Naive B cell (primary cell): ENCODE data around the gene CCNE1. TPM values are rescaled to one million over a fixed set of nuclear protein-coding genes. Genes with fewer than 3 reads are reported as not detected.
"Not testable (repeated sequence)": the region's sequence is repeated elsewhere in the genome, so short reads cannot be mapped to it uniquely, and the experiment has no call there.

Experiments used
- ATAC-seq, 2 donors: fragments of 150-1000 bp; cut with Tn5 transposase; 2 replicates each; pipeline ENCODE4 v1.10.0; 2021; ENCODE audit warnings: low read depth in 2 of 2, mild to moderate bottlenecking in 2 of 2, moderate library complexity in 2 of 2
- DNase-seq: peaks from one replicate; pipeline ENCODE4 v3.0.0; 2022
- H3K27ac Mint-ChIP-seq, 6 donors: one replicate each; pipeline ENCODE4 v1.8.0; 2020 to 2022; ENCODE audit warnings: mild to moderate bottlenecking in 6 of 6, mixed read lengths in 6 of 6, moderate library complexity in 5 of 6, inconsistent platforms in 2 of 6
- H3K27me3 Mint-ChIP-seq, 3 donors: one replicate each; pipeline ENCODE4 v1.8.0; 2021 to 2022; ENCODE audit warnings: mixed read lengths in 3 of 3, mild to moderate bottlenecking in 1 of 3
- H3K36me3 Mint-ChIP-seq, 2 donors: one replicate each; pipeline ENCODE4 v1.8.0; 2020 to 2022; ENCODE audit warnings: mixed read lengths in 2 of 2, inconsistent platforms in 1 of 2, mild to moderate bottlenecking in 1 of 2
- H3K4me1 Mint-ChIP-seq, 3 donors: one replicate each; pipeline ENCODE4 v1.8.0; 2020 to 2022; ENCODE audit warnings: mixed read lengths in 3 of 3, inconsistent platforms in 1 of 3, mild to moderate bottlenecking in 1 of 3, moderate library complexity in 1 of 3
- H3K4me3 Mint-ChIP-seq, 8 donors: one replicate each; pipeline ENCODE4 v1.8.0; 2020 to 2022; ENCODE audit warnings: mild to moderate bottlenecking in 8 of 8, mixed read lengths in 8 of 8, moderate library complexity in 8 of 8, inconsistent platforms in 2 of 8
- H3K9me3 Mint-ChIP-seq, 7 donors: one replicate each; pipeline ENCODE4 v1.8.0; 2020 to 2022; ENCODE audit warnings: mixed read lengths in 7 of 7, mild to moderate bottlenecking in 5 of 7, inconsistent platforms in 2 of 7, moderate library complexity in 1 of 7
- polyA plus RNA-seq, 6 donors: library from polyadenylated mRNA; unstranded; fragments of 300-500 nt; fragmentation: Illumina TruSeq; gene quantifications; one replicate each; pipeline ENCODE4 v1.2.3, GENCODE V29; 2021; ENCODE audit warnings: low read depth in 6 of 6

Gene CCNE1
- polyA plus RNA-seq, 6 donors from 2014 or later, result not detected

DNA sequence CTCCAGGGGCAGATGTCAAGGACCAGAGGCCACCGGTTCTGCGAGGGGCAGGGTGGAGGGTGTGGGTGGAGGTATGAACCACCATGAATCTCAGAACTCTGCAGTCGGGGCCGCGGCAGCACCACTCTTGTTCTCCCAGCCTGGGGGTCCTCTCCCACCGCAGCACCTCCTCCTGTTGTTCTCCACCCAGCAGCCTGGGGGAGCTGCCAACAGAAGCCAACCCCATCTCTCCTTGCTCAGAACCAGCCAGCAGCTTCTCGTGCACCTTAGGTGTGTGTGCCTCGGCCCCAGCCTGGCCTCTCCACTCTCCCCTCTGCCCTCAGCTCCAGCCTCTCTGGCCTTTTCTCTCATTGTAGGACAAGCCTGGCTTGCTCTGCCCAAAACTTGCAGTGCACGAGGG lies 31.9 kb upstream of the CCNE1 start:
- H3K4me3 Mint-ChIP-seq, result no peak overlapping the region
- H3K27me3 Mint-ChIP-seq, result peaks cover 0 to 34% (median 18%) of the 10 kb centered on the region in 3 donors
- no peak for DNase-seq
- no peaks in the 10 kb centered on the region for H3K36me3 Mint-ChIP-seq
- ATAC-seq, result no peak
- H3K4me1 Mint-ChIP-seq, result peaks cover 0 to 2% (median 0%) of the 10 kb centered on the region in 3 donors
- H3K27ac Mint-ChIP-seq, result no peak overlapping the region
- no peaks in the 10 kb centered on the region for H3K9me3 Mint-ChIP-seq

DNA sequence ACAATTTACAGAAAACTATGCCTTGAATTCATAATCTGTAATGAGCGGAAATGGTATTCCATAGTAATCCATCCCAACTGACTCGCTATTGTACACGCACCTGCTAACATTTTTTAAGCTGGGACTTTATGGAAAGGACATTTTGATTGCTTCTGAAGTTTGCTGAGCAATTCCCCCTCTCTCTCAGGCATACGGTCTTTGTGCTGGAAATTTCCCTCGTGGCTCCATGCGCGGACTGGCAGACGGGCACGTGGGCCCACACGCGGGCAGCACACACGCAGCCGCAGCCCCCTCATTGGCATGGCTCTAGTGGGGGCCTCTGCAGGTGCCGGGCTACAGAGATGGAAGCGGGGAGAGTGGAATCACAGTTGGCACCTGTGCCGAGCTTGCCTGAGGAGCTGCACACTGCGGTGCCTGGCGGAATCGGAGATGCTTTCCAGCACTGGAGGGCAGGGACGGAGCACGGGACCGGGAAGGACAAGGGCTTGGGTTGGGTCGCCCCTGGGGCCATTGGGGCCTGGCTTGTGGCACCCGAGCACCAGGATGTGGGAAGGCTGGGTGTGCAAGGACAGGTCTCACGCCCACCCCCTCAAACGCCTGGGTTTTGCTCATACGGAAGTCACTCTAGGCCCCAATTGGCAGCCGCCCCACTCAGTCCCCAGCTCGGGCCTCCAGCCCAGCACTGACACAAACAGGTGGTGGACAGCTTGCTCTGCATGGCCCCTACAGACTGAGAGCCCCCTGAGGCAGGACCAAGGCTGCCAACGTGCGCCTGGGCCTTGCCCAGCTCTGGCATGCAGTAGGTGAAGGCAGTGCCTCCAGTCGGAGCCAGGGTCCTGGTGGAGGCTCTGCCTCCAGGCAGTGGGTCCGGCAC lies 30.2 kb upstream of the CCNE1 start:
- Mint-ChIP-seq H3K27me3 (peaks cover 0 to 42% (median 19%) of the 10 kb centered on the region in 3 donors), H3K27ac (no peak overlapping the region)
- ATAC-seq, result no peak

DNA sequence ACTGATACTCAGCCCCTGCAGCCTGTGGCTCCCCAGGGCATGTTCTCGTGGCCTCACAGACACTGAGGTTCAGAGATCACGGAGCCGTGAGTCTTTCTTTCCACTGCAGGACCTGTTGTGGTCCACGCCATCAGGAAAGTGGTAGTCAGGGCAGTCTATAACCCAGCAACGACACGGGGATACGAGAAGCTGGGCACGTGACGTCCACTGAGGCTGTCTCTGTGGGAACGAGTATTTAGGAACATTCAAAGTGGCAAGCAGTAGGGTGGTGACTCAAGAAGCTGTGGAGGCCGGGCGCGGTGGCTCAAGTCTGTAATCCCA lies 29.6 kb upstream of the CCNE1 start:
- Mint-ChIP-seq H3K27me3 (peaks cover 0 to 42% (median 19%) of the 10 kb centered on the region in 3 donors), H3K9me3 (peaks cover 0 to 3% (median 0%) of the 10 kb centered on the region in 7 donors), H3K36me3 (no peaks in the 10 kb centered on the region), H3K4me3 (no peak overlapping the region), H3K27ac (peak overlapping the region in 1 of 6 donors; percentile 77), H3K4me1 (peaks cover 0 to 2% (median 0%) of the 10 kb centered on the region in 3 donors)
- ATAC-seq (no peak), DNase-seq (no peak)

More for the DNA sequence above, 30.2 kb upstream of the CCNE1 start:
- H3K4me3 Mint-ChIP-seq, result peak overlapping the region in 1 of 8 donors; percentile 17
- no peaks in the 10 kb centered on the region for H3K36me3 Mint-ChIP-seq
- peaks cover 0 to 3% (median 0%) of the 10 kb centered on the region in 7 donors for H3K9me3 Mint-ChIP-seq
- H3K4me1 Mint-ChIP-seq, result peaks cover 0 to 2% (median 0%) of the 10 kb centered on the region in 3 donors
- DNase-seq, result no peak

DNA sequence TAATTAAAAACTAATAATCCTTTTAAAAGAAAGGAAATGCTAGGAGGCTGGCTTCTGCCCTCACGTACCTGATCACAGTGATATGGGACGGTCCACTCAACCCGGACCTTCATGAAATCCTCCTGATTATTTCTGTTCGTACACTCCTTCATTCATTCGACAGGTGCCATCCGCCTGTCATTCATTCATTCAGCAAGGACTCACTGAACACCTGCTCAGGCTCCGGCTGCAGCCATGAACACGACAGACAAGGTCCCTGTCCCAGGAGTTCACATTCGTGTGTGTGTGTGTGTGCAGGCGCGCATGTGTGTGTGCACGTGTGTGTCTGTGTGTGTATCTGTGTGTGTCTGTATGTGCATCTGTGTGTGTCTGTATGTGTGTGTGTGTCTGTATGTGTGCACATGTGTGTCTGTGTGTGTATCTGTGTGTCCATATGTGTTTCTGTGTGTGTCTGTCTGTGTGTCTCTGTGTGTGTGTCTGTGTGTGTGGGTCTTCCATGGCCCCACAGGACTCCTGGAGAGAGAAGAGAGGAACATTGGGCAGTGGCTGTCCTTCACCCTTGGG lies 28.1 kb upstream of the CCNE1 start:
- H3K4me1 Mint-ChIP-seq, result peaks cover 0 to 2% (median 0%) of the 10 kb centered on the region in 3 donors
- no peaks in the 10 kb centered on the region for H3K36me3 Mint-ChIP-seq
- ATAC-seq (no peak), DNase-seq (no peak)
- no peak overlapping the region for H3K27ac Mint-ChIP-seq
- H3K4me3 Mint-ChIP-seq, result no peak overlapping the region
- H3K27me3 Mint-ChIP-seq, result peaks cover 0 to 42% (median 19%) of the 10 kb centered on the region in 3 donors
- H3K9me3 Mint-ChIP-seq, result peaks cover 0 to 3% (median 0%) of the 10 kb centered on the region in 7 donors

DNA sequence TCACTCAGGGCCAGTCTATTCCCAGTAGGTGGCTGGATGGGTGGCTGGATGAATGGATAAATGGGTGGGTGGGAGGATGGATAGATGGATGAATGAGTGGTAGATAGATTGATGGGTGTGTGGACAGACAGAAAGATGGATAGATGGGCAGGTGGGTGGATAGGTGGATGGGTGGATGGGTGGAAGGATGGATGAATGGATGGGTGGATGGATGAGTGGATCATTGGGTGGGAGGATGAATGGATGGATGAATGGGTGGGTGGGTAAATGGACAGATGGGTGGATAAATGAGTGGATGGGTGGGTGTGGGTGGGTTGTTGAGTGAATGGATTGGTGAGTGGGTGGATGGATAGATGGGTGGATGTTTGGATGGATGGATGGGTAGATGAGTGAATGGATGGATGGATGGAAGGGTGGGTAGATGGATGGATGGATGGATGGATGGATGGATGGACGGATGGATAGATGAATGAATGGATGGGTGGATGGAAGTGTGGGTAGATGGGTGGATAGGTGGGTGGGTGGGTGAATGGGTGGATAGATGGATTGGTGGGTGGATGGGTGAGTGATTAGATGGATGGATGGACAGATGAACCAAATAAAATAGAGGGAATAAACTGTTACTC lies 27.1 kb upstream of the CCNE1 start:
- peaks cover 0 to 42% (median 19%) of the 10 kb centered on the region in 3 donors for H3K27me3 Mint-ChIP-seq
- H3K36me3 Mint-ChIP-seq, result no peaks in the 10 kb centered on the region
- H3K9me3 Mint-ChIP-seq, result peaks cover 0 to 3% (median 0%) of the 10 kb centered on the region in 7 donors
- H3K4me3 Mint-ChIP-seq, result no peak overlapping the region
- DNase-seq (no peak), ATAC-seq (no peak)
- peaks cover 0 to 2% (median 0%) of the 10 kb centered on the region in 3 donors for H3K4me1 Mint-ChIP-seq
- H3K27ac Mint-ChIP-seq, result no peak overlapping the region

DNA sequence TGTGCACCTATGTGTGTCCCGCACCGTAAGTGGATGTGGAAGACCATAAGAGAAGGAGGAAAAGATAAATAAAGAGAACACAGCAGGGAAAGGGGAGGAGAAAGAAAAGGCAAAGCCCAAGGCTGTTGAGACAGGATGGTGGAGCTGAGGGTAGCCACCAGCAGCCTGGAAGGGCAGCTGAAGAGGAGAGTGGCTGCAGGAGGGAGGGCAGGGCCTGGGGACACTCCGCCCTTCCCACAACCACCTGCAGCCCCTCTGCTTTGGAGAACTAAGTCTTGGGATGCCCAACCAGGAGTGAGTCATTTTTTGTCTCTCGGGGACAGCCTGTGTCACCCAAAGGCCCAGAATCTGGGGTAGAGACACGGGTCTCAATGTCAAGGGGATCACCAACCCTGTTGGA lies 26.4 kb upstream of the CCNE1 start:
- no peak for ATAC-seq
- peaks cover 0 to 36% (median 19%) of the 10 kb centered on the region in 3 donors for H3K27me3 Mint-ChIP-seq
- H3K9me3 Mint-ChIP-seq, result peaks cover 0 to 3% (median 0%) of the 10 kb centered on the region in 7 donors
- no peak for DNase-seq
- no peaks in the 10 kb centered on the region for H3K36me3 Mint-ChIP-seq
- H3K4me3 Mint-ChIP-seq, result no peak overlapping the region
- H3K27ac Mint-ChIP-seq, result peak overlapping the region in 1 of 6 donors; percentile 12
- peaks cover 0 to 2% (median 0%) of the 10 kb centered on the region in 3 donors for H3K4me1 Mint-ChIP-seq

DNA sequence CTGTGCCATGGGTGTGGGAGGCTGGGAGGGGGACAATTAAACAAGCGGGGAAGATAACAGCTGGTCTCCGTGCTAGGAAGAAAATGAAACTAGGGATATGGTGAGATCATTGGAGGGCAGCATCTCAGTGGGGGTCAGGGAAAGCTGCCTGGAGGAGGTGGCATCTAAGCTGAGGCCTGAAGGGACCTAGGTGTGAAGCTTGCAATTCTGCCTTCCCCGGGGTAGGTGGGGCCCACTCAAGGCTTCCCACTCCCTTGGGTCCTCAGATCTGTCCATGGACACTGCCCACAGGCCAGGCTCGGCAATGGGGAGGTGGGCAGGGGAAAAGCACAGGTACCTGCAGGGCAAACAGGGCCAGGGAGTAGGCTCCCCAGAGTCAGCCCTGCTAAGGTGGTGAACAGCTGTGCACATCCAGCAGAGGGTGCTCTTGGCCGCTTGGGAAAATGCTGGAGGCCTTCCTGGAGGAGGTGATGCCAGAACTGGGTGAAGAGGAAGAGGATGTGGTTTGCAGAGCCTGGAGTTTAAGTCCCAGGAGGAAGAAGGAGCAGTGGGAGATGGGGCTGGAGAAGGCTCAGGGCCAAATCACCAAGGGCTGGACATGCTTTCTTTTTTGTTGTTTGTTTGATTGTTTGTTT lies 25.7 kb upstream of the CCNE1 start:
- H3K9me3 Mint-ChIP-seq, result peaks cover 0 to 3% (median 0%) of the 10 kb centered on the region in 7 donors
- DNase-seq (no peak), ATAC-seq (no peak)
- H3K36me3 Mint-ChIP-seq, result no peaks in the 10 kb centered on the region
- H3K27ac Mint-ChIP-seq, result no peak overlapping the region
- no peaks in the 10 kb centered on the region for H3K4me1 Mint-ChIP-seq
- peak overlapping the region in 1 of 8 donors; percentile 77 for H3K4me3 Mint-ChIP-seq
- H3K27me3 Mint-ChIP-seq, result peaks cover 0 to 30% (median 19%) of the 10 kb centered on the region in 3 donors

DNA sequence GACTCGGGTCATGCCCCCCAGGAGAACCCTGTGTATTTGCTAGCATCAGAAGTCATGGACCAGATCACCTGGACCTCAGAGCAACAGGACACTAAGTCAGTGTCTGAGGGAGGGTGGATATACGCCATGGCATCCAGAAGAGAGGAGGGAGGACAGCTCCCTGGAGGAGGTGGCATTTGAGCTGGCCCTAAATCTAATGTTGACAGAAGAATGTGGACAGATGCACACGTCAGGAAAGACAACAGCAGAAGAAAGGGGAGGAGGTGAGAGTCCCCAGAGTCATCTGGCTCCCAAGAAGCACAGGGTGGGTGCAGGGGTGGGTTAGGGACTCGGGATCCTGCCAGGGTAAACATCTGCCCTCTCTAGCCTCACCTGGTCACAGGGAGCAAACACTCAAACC lies 24.5 kb upstream of the CCNE1 start:
- Mint-ChIP-seq H3K4me3 (no peak overlapping the region), H3K9me3 (peaks cover 0 to 3% (median 0%) of the 10 kb centered on the region in 7 donors), H3K27me3 (peaks cover 0 to 37% (median 19%) of the 10 kb centered on the region in 3 donors), H3K27ac (peak overlapping the region in 2 of 6 donors; percentile 67 to 89), H3K4me1 (no peaks in the 10 kb centered on the region), H3K36me3 (no peaks in the 10 kb centered on the region)
- no peak for ATAC-seq
- no peak for DNase-seq

DNA sequence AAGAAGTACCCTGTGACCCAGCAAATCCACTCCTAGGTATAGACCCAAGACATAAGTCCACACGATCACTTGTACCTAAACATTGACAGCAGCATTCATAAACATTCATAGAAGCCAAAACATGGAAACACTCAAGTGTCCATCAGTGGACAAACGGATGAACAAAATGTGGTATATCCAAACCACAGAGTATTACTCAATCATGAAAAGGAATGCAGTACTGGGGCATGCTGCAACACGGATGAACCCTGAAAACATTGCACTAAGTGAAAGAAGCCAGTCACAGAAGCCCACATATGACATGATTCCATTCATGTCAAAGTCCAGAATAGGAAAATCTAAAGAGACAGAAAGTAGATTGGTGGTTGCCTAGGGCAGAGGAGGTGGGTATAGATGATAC lies 22.8 kb upstream of the CCNE1 start:
- Mint-ChIP-seq H3K27ac (no peak overlapping the region), H3K4me3 (no peak overlapping the region), H3K4me1 (no peaks in the 10 kb centered on the region), H3K27me3 (peaks cover 10 to 37% (median 22%) of the 10 kb centered on the region in 3 donors), H3K9me3 (peaks cover 0 to 3% (median 0%) of the 10 kb centered on the region in 7 donors), H3K36me3 (no peaks in the 10 kb centered on the region)
- no peak for DNase-seq
- no peak for ATAC-seq

DNA sequence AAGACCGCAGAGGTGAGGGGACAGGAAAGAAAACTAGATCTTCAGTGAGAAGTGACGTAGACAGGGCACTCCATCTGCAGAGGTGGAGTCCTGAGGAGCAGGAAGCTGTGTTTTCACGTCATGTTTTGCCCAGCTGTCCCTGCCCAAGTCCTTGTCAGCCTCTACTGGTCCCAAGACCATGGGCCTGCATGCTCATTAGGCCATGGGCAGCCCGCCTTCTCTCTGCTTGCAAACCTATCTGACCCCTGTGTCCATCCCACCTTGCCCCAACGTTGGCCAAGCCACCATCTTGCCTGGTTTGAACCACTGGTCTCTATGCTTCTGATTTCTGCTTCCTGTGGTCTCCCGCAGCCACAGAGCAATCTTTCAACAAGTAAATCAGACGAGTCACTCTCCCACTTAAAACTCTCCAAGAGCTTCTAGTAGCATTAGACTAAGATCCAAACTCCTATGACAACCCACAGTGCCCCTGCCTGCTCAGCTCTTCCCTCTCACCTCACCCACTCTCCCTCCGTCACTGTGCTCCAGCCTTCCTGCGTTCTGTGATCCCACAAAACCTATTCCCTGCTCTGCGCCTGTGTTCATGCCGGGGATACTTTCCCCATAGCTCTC lies 18.6 kb upstream of the CCNE1 start:
- Mint-ChIP-seq H3K27ac (peak overlapping the region in 1 of 6 donors; percentile 34), H3K27me3 (peaks cover 18 to 26% (median 19%) of the 10 kb centered on the region in 3 donors), H3K36me3 (no peaks in the 10 kb centered on the region), H3K4me3 (no peak overlapping the region), H3K9me3 (peaks cover 0 to 3% (median 0%) of the 10 kb centered on the region in 7 donors), H3K4me1 (no peaks in the 10 kb centered on the region)
- ATAC-seq (no peak), DNase-seq (no peak)

DNA sequence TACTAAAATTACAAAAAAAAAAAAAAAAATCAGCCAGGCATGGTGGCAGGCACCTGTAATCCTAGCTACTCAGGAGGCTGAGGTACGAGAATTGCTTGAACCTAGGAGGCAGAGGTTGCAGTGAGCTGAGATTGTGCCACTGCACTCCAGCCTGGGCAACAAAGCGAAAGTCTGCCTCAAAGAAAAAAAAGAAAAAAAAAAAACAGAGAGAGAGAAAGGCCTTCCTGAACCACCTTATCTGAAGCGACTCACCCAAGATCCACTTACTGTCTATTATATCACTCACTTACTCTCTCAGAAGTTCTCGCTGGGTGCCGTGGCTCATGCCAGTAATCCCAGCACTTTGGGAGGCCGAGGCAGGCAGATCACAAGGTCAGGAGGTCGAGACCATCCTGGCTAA lies 17.3 kb upstream of the CCNE1 start:
- H3K4me3 Mint-ChIP-seq, H3K36me3 Mint-ChIP-seq, H3K9me3 Mint-ChIP-seq, DNase-seq, ATAC-seq, H3K27ac Mint-ChIP-seq, H3K4me1 Mint-ChIP-seq: not testable (repeated sequence)
- peaks cover 18 to 27% (median 26%) of the 10 kb centered on the region in 3 donors for H3K27me3 Mint-ChIP-seq

DNA sequence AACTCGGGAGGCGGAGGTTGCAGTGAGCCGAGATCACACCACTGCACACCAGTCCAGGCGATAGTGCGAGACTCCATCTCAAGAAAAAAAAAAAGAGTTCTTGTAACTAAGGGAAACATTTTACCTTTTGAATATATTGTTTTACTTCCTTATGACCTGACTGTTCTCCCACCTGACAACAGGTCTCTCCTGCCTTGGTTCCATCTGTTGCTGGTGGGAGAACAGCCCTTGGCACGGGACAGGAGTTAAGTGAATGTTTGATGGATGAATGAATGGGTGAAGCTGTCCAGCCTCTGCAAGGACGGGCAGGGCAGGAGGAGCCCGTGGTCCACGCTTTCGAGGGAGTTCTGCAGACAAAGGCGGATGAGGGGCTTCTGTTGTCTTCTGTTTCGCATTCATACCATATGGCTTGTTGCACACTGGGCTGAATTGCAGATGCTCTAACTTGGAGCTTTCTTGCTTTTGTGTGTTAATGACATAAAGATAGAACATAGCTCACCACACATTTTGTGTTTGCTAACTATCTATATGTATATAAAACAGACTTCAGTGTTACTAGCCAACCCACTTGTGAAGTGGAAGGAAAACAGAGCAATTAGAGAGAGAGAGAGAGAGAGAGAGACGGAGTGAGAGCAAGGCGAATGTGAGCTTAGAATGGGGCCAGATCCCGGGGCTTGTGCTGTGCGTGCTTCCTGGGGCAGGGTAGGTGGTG lies 16.2 kb upstream of the CCNE1 start:
- Mint-ChIP-seq H3K9me3 (peaks cover 0 to 6% (median 0%) of the 10 kb centered on the region in 7 donors), H3K36me3 (no peaks in the 10 kb centered on the region), H3K4me1 (peaks cover 0 to 3% (median 0%) of the 10 kb centered on the region in 3 donors), H3K27ac (peak overlapping the region in 1 of 6 donors; percentile 56), H3K4me3 (no peak overlapping the region), H3K27me3 (peaks cover 18 to 33% (median 32%) of the 10 kb centered on the region in 3 donors)
- ATAC-seq (no peak), DNase-seq (no peak)
